Astrocyte (in vitro differentiated cells and primary cell): ENCODE data around the gene SOSTDC1. TPM values are rescaled to one million over a fixed set of nuclear protein-coding genes. Genes with fewer than 3 reads are reported as not detected.

Experiments
- DNase-seq: peaks from one replicate; pipeline ENCODE4 v3.0.0-alpha.2; 2010; ENCODE audit warnings: low read depth
- FAIRE-seq: peaks from 2 replicates; lab custom pipeline; 2011; peaks lifted over from hg19 to GRCh38; lab: Jason Lieb, UNC
- H2AFZ ChIP-seq: 2 replicates; pipeline ENCODE4 v1.6.0; 2012; ENCODE audit warnings: low read depth, low read length, inconsistent platforms
- H3K27ac ChIP-seq: 2 replicates; pipeline ENCODE4 v1.5.1; 2011; ENCODE audit warnings: low read depth, low read length, inconsistent platforms
- H3K27me3 ChIP-seq: 2 replicates; pipeline ENCODE4 v1.6.0; 2011; ENCODE audit warnings: low read length, inconsistent platforms; ENCODE audit not compliant: insufficient read depth
- H3K36me3 ChIP-seq: 2 replicates; pipeline ENCODE4 v1.5.1; 2011; ENCODE audit warnings: low read length, inconsistent platforms; ENCODE audit not compliant: insufficient read depth
- H3K4me1 ChIP-seq: 2 replicates; pipeline ENCODE4 v1.5.1; 2011; ENCODE audit warnings: low read length, inconsistent platforms; ENCODE audit not compliant: insufficient read depth
- H3K4me2 ChIP-seq: 2 replicates; pipeline ENCODE4 v1.6.0; 2012; ENCODE audit warnings: low read length, inconsistent platforms
- H3K4me3 ChIP-seq: 2 replicates; pipeline ENCODE4 v1.5.1; 2011; ENCODE audit warnings: low read depth, mild to moderate bottlenecking, low read length, inconsistent platforms; ENCODE audit not compliant: insufficient read depth
- H3K79me2 ChIP-seq: 2 replicates; pipeline ENCODE4 v1.6.0; 2012; ENCODE audit warnings: mild to moderate bottlenecking, low read length, inconsistent platforms; ENCODE audit not compliant: insufficient read depth
- H3K9ac ChIP-seq: 2 replicates; pipeline ENCODE4 v1.6.0; 2012; ENCODE audit warnings: mild to moderate bottlenecking, low read length, inconsistent platforms
- H3K9me3 ChIP-seq: 2 replicates; pipeline ENCODE4 v1.5.1; 2012; ENCODE audit warnings: low read depth, mild to moderate bottlenecking, low read length, inconsistent platforms; ENCODE audit not compliant: insufficient read depth
- H4K20me1 ChIP-seq: 2 replicates; pipeline ENCODE4 v1.6.0; 2012; ENCODE audit warnings: low read length, inconsistent platforms; ENCODE audit not compliant: insufficient read depth
- H3K27ac Mint-ChIP-seq: one replicate; pipeline ENCODE4 v1.8.0; 2021; ENCODE audit warnings: mild to moderate bottlenecking, mixed read lengths; ENCODE audit not compliant: unreplicated experiment
- H3K27me3 Mint-ChIP-seq: one replicate; pipeline ENCODE4 v1.8.0; 2021; ENCODE audit warnings: low read depth, mixed read lengths; ENCODE audit not compliant: unreplicated experiment
- H3K36me3 Mint-ChIP-seq: one replicate; pipeline ENCODE4 v1.8.0; 2021; ENCODE audit warnings: low read depth, mixed read lengths; ENCODE audit not compliant: unreplicated experiment
- H3K4me1 Mint-ChIP-seq: one replicate; pipeline ENCODE4 v1.8.0; 2021; ENCODE audit warnings: low read depth, mixed read lengths; ENCODE audit not compliant: unreplicated experiment
- H3K4me3 Mint-ChIP-seq: one replicate; pipeline ENCODE4 v1.8.0; 2021; ENCODE audit warnings: mild to moderate bottlenecking, moderate library complexity, mixed read lengths; ENCODE audit not compliant: unreplicated experiment
- H3K9me3 Mint-ChIP-seq: one replicate; pipeline ENCODE4 v1.8.0; 2021; ENCODE audit warnings: mild to moderate bottlenecking, mixed read lengths; ENCODE audit not compliant: unreplicated experiment
- EZH2 ChIP-seq: IDR thresholded peaks from 2 replicates; pipeline ENCODE4 v1.6.1; 2012; ENCODE audit warnings: mild to moderate bottlenecking, low read length, inconsistent platforms; ENCODE audit not compliant: insufficient read depth
- total RNA-seq: library from RNA; stranded (reverse); gene quantifications from 2 replicates; pipeline ENCODE4 v1.2.1, GENCODE V29; 2021
- TF ChIP-seq, protein P1 (sequence below): IDR thresholded peaks from 2 replicates; pipeline ENCODE4 v1.5.1; 2011; ENCODE audit warnings: low read depth, mild to moderate bottlenecking, inconsistent platforms, low read length, moderate library complexity; ENCODE audit not compliant: insufficient read depth

SOSTDC1 gene
- total RNA-seq, 1 donor from 2014 or later: 0.23 TPM

DNA sequence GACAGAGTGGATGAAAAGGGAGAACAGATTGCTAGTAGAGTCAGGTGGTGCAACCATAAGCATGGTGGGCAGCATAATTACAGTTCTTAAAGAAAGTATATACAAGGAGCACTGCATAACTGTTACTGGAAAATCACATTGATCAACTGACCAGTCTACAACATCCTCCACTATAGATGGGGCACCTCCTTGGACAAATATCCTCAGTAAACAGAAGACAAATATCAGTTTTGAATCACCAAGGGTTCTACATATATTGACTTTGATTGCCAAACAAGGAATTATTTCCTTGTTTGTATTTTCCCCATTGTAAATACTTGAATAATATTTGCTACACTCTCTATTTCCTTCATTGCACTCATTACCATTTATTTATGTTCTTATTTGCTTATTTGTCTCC lies 26.6 kb downstream of the SOSTDC1 start:
- no peak for FAIRE-seq
- Mint-ChIP-seq H3K9me3 (no peaks in the 10 kb centered on the region), H3K4me1 (no peaks in the 10 kb centered on the region), H3K4me3 (no peak overlapping the region), H3K27ac (no peak overlapping the region), H3K27me3 (no peaks in the 10 kb centered on the region), H3K36me3 (no peaks in the 10 kb centered on the region)
- TF ChIP-seq EZH2: no peak
- TF ChIP-seq, protein P1, sequence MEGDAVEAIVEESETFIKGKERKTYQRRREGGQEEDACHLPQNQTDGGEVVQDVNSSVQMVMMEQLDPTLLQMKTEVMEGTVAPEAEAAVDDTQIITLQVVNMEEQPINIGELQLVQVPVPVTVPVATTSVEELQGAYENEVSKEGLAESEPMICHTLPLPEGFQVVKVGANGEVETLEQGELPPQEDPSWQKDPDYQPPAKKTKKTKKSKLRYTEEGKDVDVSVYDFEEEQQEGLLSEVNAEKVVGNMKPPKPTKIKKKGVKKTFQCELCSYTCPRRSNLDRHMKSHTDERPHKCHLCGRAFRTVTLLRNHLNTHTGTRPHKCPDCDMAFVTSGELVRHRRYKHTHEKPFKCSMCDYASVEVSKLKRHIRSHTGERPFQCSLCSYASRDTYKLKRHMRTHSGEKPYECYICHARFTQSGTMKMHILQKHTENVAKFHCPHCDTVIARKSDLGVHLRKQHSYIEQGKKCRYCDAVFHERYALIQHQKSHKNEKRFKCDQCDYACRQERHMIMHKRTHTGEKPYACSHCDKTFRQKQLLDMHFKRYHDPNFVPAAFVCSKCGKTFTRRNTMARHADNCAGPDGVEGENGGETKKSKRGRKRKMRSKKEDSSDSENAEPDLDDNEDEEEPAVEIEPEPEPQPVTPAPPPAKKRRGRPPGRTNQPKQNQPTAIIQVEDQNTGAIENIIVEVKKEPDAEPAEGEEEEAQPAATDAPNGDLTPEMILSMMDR: no peak
- H4K20me1 ChIP-seq: no peaks in the 10 kb centered on the region
- no peaks in the 10 kb centered on the region for H3K9me3 ChIP-seq
- H3K36me3 ChIP-seq: no peaks in the 10 kb centered on the region
- no peak overlapping the region for H2AFZ ChIP-seq
- no peak overlapping the region for H3K4me2 ChIP-seq
- no peaks in the 10 kb centered on the region for H3K4me1 ChIP-seq
- no peak overlapping the region for H3K4me3 ChIP-seq
- H3K27me3 ChIP-seq: no peaks in the 10 kb centered on the region
- H3K9ac ChIP-seq: no peak overlapping the region
- DNase-seq: no peak
- no peaks in the 10 kb centered on the region for H3K79me2 ChIP-seq
- H3K27ac ChIP-seq: no peak overlapping the region

DNA sequence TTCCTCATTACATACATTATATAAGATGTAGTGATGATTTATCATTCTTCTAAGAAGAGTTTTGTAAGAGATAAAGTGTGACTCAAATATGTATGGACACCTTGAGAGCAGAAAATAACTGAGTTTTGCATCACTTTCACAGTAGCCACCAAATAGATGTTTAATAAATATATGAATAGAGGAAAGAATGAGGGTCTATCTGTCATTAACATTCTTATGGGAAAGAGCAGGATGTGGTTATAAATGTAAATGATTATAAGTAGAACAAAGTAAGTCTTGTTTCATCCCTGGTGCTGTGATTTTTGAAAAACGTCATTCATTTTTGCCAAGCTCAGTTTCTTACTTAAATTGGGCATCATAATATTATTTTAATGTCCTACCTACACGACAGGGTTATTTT lies 29.2 kb downstream of the SOSTDC1 start:
- Mint-ChIP-seq H3K4me3 (no peak overlapping the region), H3K4me1 (no peaks in the 10 kb centered on the region), H3K9me3 (no peaks in the 10 kb centered on the region), H3K36me3 (no peaks in the 10 kb centered on the region), H3K27me3 (no peaks in the 10 kb centered on the region), H3K27ac (no peak overlapping the region)
- DNase-seq (no peak), FAIRE-seq (no peak)
- Histone ChIP-seq H4K20me1 (no peaks in the 10 kb centered on the region), H3K79me2 (no peaks in the 10 kb centered on the region), H3K4me3 (no peak overlapping the region), H3K27me3 (no peaks in the 10 kb centered on the region), H3K27ac (no peak overlapping the region), H3K36me3 (no peaks in the 10 kb centered on the region), H3K4me1 (no peaks in the 10 kb centered on the region), H2AFZ (no peak overlapping the region), H3K4me2 (no peak overlapping the region), H3K9me3 (no peaks in the 10 kb centered on the region), H3K9ac (no peak overlapping the region)
- TF ChIP-seq EZH2: no peak
- TF ChIP-seq, protein P1: no peak

DNA sequence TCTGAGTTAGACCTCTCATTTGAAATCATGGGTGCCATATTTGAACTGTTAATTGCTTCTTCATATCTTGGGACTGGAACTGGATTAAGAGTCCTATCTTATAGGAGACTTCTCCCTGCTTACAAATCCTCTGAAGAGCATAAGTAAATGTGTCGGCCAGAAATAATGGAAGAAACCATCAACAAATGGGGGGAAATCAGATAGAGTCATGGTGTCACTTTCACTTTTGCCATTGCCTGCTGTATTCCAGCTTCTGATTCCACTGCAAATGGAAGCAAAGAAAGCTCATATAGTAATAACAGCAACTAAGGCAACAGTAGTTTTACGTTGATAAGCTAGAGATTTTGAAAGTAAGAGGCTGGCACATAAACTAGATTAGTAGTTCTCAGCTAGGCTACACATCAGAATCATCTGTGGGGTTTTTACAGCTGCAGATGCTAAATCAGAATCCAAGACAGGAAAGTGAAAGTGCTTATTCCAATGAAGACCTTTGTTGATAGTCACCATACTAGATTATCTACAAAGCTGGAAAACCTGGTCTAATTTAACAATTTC lies 31.9 kb downstream of the SOSTDC1 start:
- Histone ChIP-seq H3K27me3 (no peaks in the 10 kb centered on the region), H3K36me3 (no peaks in the 10 kb centered on the region), H4K20me1 (no peaks in the 10 kb centered on the region), H3K27ac (no peak overlapping the region), H2AFZ (no peak overlapping the region), H3K4me2 (no peak overlapping the region), H3K4me1 (peaks cover 8% of the 10 kb centered on the region), H3K79me2 (no peaks in the 10 kb centered on the region), H3K9me3 (no peaks in the 10 kb centered on the region), H3K4me3 (no peak overlapping the region), H3K9ac (no peak overlapping the region)
- H3K27ac Mint-ChIP-seq: no peak overlapping the region
- no peaks in the 10 kb centered on the region for H3K9me3 Mint-ChIP-seq
- H3K27me3 Mint-ChIP-seq: no peaks in the 10 kb centered on the region
- FAIRE-seq: no peak
- H3K4me1 Mint-ChIP-seq: peaks cover 9% of the 10 kb centered on the region
- TF ChIP-seq, protein P1: no peak
- TF ChIP-seq EZH2: no peak
- H3K36me3 Mint-ChIP-seq: no peaks in the 10 kb centered on the region
- DNase-seq: no peak
- H3K4me3 Mint-ChIP-seq: no peak overlapping the region
